GM18909 (cell line): Measurements from ENCODE around the gene PLXNA4.
"Not testable (repeated sequence)": the region's sequence is repeated elsewhere in the genome, so short reads cannot be mapped to it uniquely, and the experiment has no call there.

Source experiments
- ATAC-seq: cut with Tn5 transposase; IDR thresholded peaks from one replicate; pipeline ENCODE4 v1.9.1; 2021; ENCODE audit warnings: mild to moderate bottlenecking; ENCODE audit not compliant: unreplicated experiment, poor library complexity

Gene PLXNA4

GRCh38 chr7:132177708-132178401 is 398.4 kb downstream of the PLXNA4 start:
- no peak for ATAC-seq

GRCh38 chr7:132176719-132177118 is 399.6 kb downstream of the PLXNA4 start:
- ATAC-seq: no peak

GRCh38 chr7:132171130-132171576 is 405.1 kb downstream of the PLXNA4 start:
- ATAC-seq: no peak

GRCh38 chr7:132169730-132170129 is 406.5 kb downstream of the PLXNA4 start:
- no peak for ATAC-seq

- no peak for ATAC-seq
Measured at GRCh38 chr7:132168239-132168638, 408.0 kb downstream of the PLXNA4 start.

- not testable (repeated sequence) for ATAC-seq
Measured at GRCh38 chr7:132165695-132166094, 410.6 kb downstream of the PLXNA4 start.

- no peak for ATAC-seq
Measured at GRCh38 chr7:132164558-132165125, 411.6 kb downstream of the PLXNA4 start.

GRCh38 chr7:132162556-132163144 is 413.6 kb downstream of the PLXNA4 start:
- ATAC-seq: no peak

GRCh38 chr7:132161976-132162375 is 414.3 kb downstream of the PLXNA4 start:
- no peak for ATAC-seq

GRCh38 chr7:132161533-132161915 is 414.7 kb downstream of the PLXNA4 start:
- no peak for ATAC-seq

GRCh38 chr7:132160611-132161532 is 415.4 kb downstream of the PLXNA4 start:
- no peak for ATAC-seq

GRCh38 chr7:132158841-132159240 is 417.4 kb downstream of the PLXNA4 start:
- no peak for ATAC-seq

GRCh38 chr7:132158166-132158565 is 418.1 kb downstream of the PLXNA4 start:
- no peak for ATAC-seq

- no peak for ATAC-seq
Measured at GRCh38 chr7:132155715-132156114, 420.6 kb downstream of the PLXNA4 start.

- ATAC-seq: no peak
Measured at GRCh38 chr7:132154695-132155471, 421.4 kb downstream of the PLXNA4 start.

- ATAC-seq: no peak
Measured at GRCh38 chr7:132154248-132154647, 422.0 kb downstream of the PLXNA4 start.

- ATAC-seq: no peak
Measured at GRCh38 chr7:132152131-132152889, 424.0 kb downstream of the PLXNA4 start.

GRCh38 chr7:132150711-132151110 is 425.6 kb downstream of the PLXNA4 start:
- ATAC-seq: no peak
